Measurements from ENCODE around the gene ZNF844.
"Not testable (repeated sequence)": the region's sequence is repeated elsewhere in the genome, so short reads cannot be mapped to it uniquely, and the experiment has no call there.

The ZNF844 gene

GRCh38 chr19:12064590-12065538 is at the start of gene ZNF844:
Gene ZNF844, plus strand, starts transcription at chr19:12064731. Its CDS starts 143 bp downstream, at chr19:12064874.
- in situ Hi-C loops (cut with MboI; ENCODE audit: low sequenced_read_pairs): no loop called here

DNA sequence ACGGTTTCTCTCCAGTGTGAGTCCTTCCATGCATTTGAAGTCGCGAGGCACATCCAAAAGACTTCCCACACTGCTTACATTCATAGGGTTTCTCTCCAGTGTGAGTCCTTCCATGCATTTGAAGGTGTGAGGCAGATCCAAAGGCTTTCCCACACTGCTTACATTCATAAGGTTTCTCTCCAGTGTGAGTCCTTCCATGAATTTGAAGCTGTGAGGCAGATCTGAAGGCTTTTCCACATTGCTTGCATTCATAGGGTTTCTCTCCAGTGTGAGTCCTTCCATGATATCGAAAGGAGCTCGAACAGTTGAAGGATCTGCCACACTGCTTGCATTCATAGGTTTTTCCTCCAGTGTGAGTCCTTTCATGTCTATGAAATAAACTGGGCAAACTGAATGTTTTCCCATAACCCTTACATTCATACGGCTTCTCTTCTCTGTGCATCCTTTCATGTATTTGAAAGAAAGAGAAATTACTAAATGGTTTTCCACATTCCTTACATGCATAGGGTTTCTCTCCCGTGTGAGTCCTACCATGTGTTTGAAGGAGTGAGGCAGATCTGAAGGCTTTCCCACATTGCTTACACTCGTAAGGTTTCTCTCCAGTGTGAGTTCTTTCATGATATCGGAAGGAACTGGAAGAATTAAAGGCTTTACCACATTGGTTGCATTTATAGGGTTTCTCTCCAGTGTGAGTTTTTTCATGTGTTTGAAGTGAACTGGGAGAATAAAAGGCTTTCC is 49.3 kb upstream of the ZNF844 start:
- in situ Hi-C loops (cut with MboI; ENCODE audit: low sequenced_read_pairs): no loop called here

DNA sequence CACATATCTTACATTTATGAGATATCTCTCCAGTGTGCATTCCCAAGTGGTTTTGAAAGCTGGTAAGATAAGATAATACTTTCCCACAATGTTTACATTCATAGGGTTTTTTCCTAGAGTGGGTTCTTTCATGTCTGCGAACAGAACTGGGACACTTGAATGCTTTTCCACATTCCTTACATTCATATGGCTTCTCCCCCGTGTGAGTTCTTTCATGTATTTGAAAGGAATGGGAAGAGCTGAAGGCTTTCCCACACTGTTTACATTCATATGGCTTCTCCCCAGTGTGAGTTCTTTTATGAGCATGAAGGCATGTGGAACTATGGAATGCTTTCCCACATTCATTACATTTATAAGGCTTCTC is 48.8 kb upstream of the ZNF844 start:
- in situ Hi-C loops (cut with MboI; ENCODE audit: low sequenced_read_pairs): no loop called here

- in situ Hi-C loops (cut with MboI; ENCODE audit: low sequenced_read_pairs): no loop called here
These were observed 30.3 kb upstream of the ZNF844 start for GRCh38 chr19:12034198-12034597.

DNA sequence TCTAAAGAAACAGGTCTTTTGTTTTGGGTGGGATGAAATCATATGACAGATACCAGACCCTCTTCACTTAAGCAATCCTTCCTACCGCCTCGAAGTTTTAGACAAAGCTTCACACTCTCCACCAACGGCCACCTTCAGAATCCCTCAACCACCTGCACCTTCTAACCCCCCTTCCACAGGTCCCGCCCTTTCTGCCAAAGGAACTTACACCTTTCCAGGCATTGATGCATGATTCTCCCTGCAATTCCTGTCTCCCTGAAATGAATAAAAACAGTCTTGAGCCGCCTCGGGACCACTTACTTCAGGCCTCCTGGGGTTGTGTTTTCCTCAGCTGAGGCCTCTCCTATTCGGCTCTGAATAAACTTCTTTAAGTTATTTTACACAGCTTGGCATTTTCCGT is 29.9 kb upstream of the ZNF844 start:
- in situ Hi-C loops (cut with MboI; ENCODE audit: low sequenced_read_pairs): no loop called here

DNA sequence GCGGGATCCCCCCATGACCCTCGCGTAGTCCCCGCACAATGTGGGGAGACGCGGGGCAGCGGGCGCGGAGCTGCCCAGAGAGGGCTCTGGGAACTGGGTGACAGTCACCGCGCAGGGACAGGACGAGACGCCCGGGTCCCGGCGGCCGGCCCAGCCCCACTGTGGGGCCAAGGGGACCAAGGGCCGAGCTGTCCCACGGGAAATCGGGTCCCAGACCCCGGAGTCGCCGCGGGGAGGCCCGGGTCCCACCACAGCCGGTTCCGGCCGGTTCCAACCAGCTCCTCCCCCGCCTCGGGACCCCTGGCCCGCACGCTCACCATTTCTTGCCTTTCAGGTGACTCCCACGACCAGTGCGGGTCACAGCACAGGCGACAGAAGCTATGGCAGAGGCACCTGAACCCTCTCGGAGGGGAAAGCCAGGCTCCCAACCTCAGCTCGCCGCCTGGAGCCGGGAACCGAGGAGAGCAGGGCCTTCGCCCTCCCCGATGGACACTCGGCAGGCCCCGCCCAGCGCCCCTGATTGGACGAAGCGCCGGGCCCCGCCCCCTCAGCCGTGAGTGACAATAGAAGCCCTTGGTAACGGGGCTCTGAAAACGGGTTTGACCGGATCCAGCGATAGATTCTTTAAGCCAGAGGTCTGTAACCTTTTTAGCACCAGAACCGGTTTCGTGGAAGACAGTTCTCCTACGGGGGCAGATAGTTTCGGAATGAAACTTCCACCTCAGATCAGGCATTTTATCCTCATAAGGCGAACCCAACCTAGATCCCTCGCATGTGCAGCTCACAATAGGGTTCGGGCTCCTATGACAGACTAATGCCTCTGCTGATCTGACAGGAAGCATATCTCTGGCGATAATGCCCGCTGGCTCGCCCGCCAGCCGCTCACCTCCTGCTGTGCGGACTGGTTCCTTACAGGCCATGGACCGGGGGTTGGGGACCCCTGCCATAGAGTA is 29.0 kb upstream of the ZNF844 start, which contains the start of gene ZNF433:
ZNF433 (minus strand) TSS at position 460 of the 953 bp plus-strand sequence; CDS start at position 320, 140 bp downstream.
- in situ Hi-C loops (cut with MboI; ENCODE audit: low sequenced_read_pairs): no loop called here

- in situ Hi-C loops (cut with MboI; ENCODE audit: low sequenced_read_pairs): no loop called here
These were observed 21.6 kb upstream of the ZNF844 start for GRCh38 chr19:12042893-12043292.

DNA sequence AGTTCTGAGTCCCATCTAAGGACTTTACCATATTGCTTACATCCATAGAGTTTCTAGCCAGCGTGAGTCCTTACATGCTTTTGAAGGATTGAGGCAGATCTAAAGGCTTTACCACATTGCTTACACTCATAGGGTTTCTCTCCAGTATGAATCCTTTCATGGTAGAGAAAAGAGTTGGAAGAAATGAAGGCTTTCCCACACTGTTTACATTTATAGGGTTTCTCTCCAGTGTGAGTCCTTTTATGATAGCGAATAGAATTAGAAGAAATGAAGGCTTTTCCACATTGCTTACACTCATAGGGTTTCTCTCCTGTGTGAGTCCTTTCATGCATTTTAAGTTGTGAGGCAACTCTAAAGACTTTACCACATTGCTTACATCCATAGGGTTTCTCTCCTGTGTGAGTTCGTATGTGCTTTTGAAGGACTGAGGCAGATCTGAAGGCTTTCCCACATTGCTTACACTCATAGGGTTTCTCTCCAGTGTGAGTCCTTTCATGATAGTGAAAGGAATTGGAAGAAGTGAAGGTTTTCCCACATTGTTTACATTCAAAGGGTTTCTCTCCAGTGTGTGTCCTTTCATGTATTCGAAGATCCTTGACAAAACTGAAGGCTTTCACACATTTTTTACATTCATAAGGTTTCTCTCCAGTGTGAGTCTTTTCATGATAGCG is 20.6 kb upstream of the ZNF844 start:
- in situ Hi-C loops (cut with MboI; ENCODE audit: low sequenced_read_pairs): no loop called here

DNA sequence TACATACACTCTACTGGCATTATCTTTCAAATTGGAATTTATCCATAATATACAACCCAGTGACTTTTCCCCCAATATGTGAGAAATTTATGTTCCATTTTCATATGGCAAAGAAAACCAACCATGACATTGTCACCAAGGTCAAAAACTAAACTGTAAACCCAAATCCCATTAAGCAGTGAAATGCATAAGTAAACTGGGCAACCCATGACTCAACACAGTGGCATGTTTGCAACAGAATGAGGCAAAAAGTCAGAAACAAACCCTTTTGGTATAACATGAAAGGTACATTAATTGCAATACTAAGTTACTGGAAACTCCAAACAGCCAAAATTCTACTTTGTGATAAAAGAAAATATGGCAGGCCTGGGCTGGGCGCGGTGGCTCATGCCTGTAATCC is 16.7 kb upstream of the ZNF844 start:
- in situ Hi-C loops (cut with MboI; ENCODE audit: low sequenced_read_pairs): no loop called here

GRCh38 chr19:12052091-12052496 is 12.4 kb upstream of the ZNF844 start:
- in situ Hi-C loops (cut with MboI; ENCODE audit: low sequenced_read_pairs): no loop called here

- in situ Hi-C loops (cut with MboI; ENCODE audit: low sequenced_read_pairs): no loop called here
These were observed 11.9 kb upstream of the ZNF844 start, which contains the start of gene ZNF878 for GRCh38 chr19:12052497-12053169. Gene ZNF878, minus strand, starts transcription at chr19:12052961. Its CDS starts 160 bp downstream, at chr19:12052801.

DNA sequence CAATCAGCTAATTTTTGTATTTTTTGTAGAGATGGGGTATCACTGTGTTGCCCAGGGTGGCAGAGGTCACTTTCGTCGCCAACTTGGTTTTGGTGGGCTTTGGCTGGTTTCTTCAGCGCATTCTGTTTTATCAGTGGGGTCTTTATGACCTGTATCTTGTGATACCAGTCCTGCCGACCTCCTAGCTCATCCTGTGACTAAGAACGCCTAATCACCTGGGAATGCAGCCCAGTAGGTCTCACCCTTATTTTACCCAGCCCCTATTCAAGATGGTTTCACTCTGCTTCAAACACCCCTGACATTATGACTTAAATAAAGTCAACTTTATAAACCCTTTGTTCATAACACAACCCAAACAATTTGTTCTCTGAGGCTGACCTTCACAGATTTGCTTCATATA is 8.7 kb upstream of the ZNF844 start:
- in situ Hi-C loops (cut with MboI; ENCODE audit: low sequenced_read_pairs): no loop called here

- in situ Hi-C loops (cut with MboI; ENCODE audit: low sequenced_read_pairs): no loop called here
These were observed 11.1 kb downstream of the ZNF844 start for GRCh38 chr19:12075538-12076139.

DNA sequence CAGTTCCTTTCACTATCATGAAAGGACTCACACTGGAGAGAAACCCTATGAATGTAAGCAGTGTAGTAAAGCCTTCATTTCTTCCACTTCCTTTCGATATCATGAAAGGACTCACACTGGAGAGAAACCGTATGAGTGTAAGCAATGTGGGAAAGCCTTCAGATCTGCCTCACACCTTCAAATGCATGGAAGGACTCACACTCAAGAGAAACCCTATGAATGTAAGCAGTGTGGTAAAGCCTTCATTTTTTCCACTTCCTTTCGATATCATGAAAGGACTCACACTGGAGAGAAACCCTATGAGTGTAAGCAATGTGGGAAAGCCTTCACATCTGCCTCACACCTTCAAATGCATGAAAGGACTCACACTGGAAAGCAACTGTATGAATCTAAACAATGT is 11.8 kb downstream of the ZNF844 start:
- in situ Hi-C loops (cut with MboI; ENCODE audit: low sequenced_read_pairs): not testable (repeated sequence)

DNA sequence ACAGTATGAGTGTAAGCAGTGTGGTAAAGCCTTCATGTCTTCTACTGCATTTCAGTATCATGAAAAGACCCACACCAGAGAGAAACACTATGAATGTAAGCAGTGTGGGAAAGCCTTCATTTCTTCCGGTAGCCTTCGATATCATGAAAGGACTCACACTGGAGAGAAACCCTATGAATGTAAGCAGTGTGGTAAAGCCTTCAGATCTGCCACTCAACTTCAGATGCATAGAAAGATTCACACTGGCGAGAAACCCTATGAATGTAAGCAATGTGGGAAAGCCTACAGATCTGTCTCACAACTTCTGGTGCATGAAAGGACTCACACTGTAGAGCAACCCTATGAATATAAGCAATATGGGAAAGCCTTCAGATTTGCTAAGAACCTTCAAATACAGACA is 12.8 kb downstream of the ZNF844 start:
- in situ Hi-C loops (cut with MboI; ENCODE audit: low sequenced_read_pairs): no loop called here

DNA sequence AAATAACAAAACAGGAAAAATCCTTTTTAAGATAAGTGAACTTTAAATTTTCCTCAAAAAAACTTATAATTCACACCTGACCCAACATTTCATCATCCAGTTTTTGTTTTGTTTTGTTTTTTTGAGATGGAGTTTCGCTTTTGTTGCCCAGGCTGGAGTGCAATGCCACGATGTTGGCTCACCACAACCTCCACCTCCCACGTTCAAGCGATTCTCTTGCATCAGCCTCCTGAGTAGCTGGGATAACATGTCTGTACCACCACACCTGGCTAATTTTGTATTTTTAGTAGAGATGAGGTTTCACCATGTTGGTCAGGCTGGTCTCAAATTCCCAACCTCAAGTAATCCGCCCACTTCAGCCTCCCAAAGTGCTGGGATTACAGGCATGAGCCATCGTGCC is 18.8 kb downstream of the ZNF844 start:
- in situ Hi-C loops (cut with MboI; ENCODE audit: low sequenced_read_pairs): not testable (repeated sequence)

DNA sequence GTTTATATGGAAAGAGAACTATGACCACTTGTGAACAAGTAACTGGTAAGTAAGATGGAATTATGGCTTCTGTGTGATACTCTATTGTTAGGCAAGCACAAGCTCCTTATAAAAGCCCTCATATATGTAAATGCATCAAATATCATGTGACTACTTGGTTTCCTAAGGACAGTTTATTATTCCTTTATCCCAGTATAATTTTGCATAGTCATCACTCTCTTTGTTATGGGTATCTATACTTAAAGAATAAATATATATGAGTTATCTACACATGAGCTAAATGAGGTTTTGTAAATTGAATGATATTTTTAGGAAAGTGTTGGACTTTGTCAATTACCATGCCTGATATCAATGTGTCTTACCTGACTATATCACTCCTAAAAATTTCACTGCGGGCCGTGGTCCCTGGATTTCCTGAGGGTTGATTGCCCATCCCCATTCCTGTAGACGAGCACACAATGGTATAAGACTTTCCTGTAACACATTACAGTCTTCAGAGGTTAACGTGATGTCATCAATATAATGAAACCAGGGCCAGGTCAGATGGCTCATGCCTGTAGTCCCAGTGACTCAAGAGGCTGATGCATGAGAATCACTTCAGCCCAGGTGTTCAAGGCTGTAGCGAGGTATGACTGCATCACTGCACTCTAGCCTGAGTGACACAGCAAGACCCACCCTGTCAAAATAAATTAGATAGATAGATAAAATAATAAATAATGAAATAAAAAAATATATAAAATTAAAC is 20.7 kb downstream of the ZNF844 start:
- in situ Hi-C loops (cut with MboI; ENCODE audit: low sequenced_read_pairs): no loop called here

DNA sequence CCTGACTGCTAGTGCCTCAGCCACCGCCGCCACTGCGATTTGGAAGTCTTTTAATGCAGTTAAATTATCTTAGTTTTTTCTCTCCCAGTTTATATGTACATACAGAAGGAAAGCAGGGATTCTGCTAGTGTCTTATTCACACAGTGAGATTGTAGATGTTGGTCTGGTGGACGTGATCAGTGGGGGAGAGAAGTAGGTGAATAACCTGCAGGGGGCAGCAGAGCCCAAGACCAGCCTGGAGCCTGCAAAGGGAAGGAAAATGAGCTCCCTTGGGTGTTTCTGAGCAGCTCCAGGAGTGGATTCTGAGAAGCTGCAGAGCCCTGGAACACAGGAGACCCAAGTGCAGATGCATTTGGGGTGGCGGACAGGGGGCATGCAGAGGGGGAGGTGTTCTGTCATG is 26.3 kb downstream of the ZNF844 start:
- in situ Hi-C loops (cut with MboI; ENCODE audit: low sequenced_read_pairs): no loop called here
